ENCODE results near the gene RDH13. TPM values are rescaled to one million over a fixed set of nuclear protein-coding genes. Genes with fewer than 3 reads are reported as not detected.

RDH13 gene
- total and polyA plus RNA-seq, 12 donors: 6.8 to 27.9 (median 9.8) TPM

- Histone ChIP-seq H3K27me3 (no peaks in the 10 kb centered on the region), H3K9me3 (replicated peaks in 1 of 3) (no peaks in the 10 kb centered on the region), H3K36me3 (replicated peaks in 1 of 2) (peaks cover 0 to 45% of the 10 kb centered on the region in 2 donors), H3K27ac (no peak overlapping the region), H3K4me3 (no peak overlapping the region), H3K4me1 (replicated peaks in 1 of 2) (no peaks in the 10 kb centered on the region)
- TF ChIP-seq CTCF (IDR thresholded peaks at IDR 0.05) (no peak), POLR2A (IDR thresholded peaks at IDR 0.05) (no peak)
- 82 to 86% (median 84%) methylated on average over 10 of the region's 10 CpGs for WGBS, 4 donors
- intact Hi-C loops (cut with DNase I): no loop called here
- DNase-seq: no peak
Observed at GRCh38 chr19:55101261-55101660, 38.3 kb upstream of the RDH13 start.

- WGBS, 4 donors: 71 to 81% (median 76%) methylated on average over 18 to 27 of the region's 27 CpGs
- intact Hi-C loops (cut with DNase I): no loop called here
- peak in 1 of 7 donors; percentile 12 for DNase-seq
- Histone ChIP-seq H3K27me3 (no peaks in the 10 kb centered on the region), H3K4me1 (replicated peaks in 1 of 2) (no peaks in the 10 kb centered on the region), H3K36me3 (replicated peaks in 1 of 2) (peaks cover 0 to 50% of the 10 kb centered on the region in 2 donors), H3K9me3 (replicated peaks in 1 of 3) (no peaks in the 10 kb centered on the region), H3K27ac (no peak overlapping the region), H3K4me3 (no peak overlapping the region)
- TF ChIP-seq CTCF (IDR thresholded peaks at IDR 0.05) (no peak), POLR2A (IDR thresholded peaks at IDR 0.05) (no peak)
Observed at GRCh38 chr19:55099557-55100506, 36.9 kb upstream of the RDH13 start.

GRCh38 chr19:55098716-55099556, 36.0 kb upstream of the RDH13 start:
- H3K27me3 ChIP-seq: no peaks in the 10 kb centered on the region
- intact Hi-C loops (cut with DNase I): no loop called here
- WGBS, 4 donors: 83 to 93% (median 88%) methylated on average over 11 to 27 of the region's 27 CpGs

More at GRCh38 chr19:55098716-55099556, 36.0 kb upstream of the RDH13 start:
- DNase-seq: peak in 1 of 7 donors; percentile 15
- H3K4me3 ChIP-seq: no peak overlapping the region
- no peak overlapping the region for H3K27ac ChIP-seq
- no peaks in the 10 kb centered on the region for H3K9me3 ChIP-seq (replicated peaks in 1 of 3)
- H3K4me1 ChIP-seq (replicated peaks in 1 of 2): no peaks in the 10 kb centered on the region
- TF ChIP-seq POLR2A (IDR thresholded peaks at IDR 0.05): no peak
- TF ChIP-seq CTCF (IDR thresholded peaks at IDR 0.05): no peak
- peaks cover 0 to 56% of the 10 kb centered on the region in 2 donors for H3K36me3 ChIP-seq (replicated peaks in 1 of 2)

Data from adrenal gland (tissue), 12 donors.